ENCODE results near the gene MXRA8. TPM values are rescaled to one million over a fixed set of nuclear protein-coding genes. Genes with fewer than 3 reads are reported as not detected.

MXRA8 gene
- total RNA-seq, 1 experiment from 2014 or later = 9.6 TPM

DNA sequence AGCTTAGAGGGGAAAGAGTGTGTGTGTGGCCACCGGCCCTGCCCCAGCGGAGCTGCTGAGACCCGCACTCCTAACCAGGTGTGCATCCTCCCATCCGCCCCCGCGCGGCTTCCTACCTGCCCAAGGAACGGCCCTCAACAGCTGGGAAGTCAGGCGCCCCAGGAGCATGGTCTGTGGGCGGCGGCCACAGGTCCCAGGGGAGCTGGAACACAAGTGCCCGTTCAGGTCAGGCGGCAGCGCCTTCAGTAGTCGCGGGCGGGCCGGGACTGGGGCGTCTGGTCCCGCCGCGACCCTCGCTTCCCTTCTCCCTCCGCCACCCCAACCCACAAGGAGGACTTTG, 16.2 kb upstream of the MXRA8 start:
- TF ChIP-seq, protein P1, sequence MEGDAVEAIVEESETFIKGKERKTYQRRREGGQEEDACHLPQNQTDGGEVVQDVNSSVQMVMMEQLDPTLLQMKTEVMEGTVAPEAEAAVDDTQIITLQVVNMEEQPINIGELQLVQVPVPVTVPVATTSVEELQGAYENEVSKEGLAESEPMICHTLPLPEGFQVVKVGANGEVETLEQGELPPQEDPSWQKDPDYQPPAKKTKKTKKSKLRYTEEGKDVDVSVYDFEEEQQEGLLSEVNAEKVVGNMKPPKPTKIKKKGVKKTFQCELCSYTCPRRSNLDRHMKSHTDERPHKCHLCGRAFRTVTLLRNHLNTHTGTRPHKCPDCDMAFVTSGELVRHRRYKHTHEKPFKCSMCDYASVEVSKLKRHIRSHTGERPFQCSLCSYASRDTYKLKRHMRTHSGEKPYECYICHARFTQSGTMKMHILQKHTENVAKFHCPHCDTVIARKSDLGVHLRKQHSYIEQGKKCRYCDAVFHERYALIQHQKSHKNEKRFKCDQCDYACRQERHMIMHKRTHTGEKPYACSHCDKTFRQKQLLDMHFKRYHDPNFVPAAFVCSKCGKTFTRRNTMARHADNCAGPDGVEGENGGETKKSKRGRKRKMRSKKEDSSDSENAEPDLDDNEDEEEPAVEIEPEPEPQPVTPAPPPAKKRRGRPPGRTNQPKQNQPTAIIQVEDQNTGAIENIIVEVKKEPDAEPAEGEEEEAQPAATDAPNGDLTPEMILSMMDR (conservative IDR thresholded peaks at IDR 0.05) = no peak

More for the DNA sequence above, 16.2 kb upstream of the MXRA8 start:
- no peaks in the 10 kb centered on the region for H3K27me3 Mint-ChIP-seq (ENCODE audit: low read depth)
- DNase-seq = no peak
- Histone ChIP-seq H3K14ac (ENCODE audit: insufficient read depth, low read length) (0 out of 2 replicates have a peak overlapping the region, but pooled peaks have one; percentile 43), H2BK5ac (ENCODE audit: insufficient read length, low read length) (no peak overlapping the region), H3K9me3 (ENCODE audit: control insufficient read depth, low read depth, low read length) (no peaks in the 10 kb centered on the region), H3K23me2 (ENCODE audit: insufficient read length, low read depth, low read length, poor library complexity, severe bottlenecking) (peaks cover 10% of the 10 kb centered on the region), H2AFZ (ENCODE audit: low read length) (no peak overlapping the region), H3K4me2 (ENCODE audit: insufficient read depth, insufficient read length, low read length) (peak overlapping the region; percentile 94), H2AK5ac (ENCODE audit: insufficient read length, low read length) (no peak overlapping the region), H2BK12ac (ENCODE audit: insufficient read length, low read depth, low read length) (no peak overlapping the region), H3K4ac (ENCODE audit: low read depth, low read length) (no peak overlapping the region), H3K4me1 (ENCODE audit: insufficient read depth, low read length) (no peaks in the 10 kb centered on the region; the same call in 1 of the 2 replicates), H3K56ac (ENCODE audit: insufficient read length, low read depth, low read length) (no peak overlapping the region), H3K18ac (ENCODE audit: insufficient read length, low read depth, low read length) (peak overlapping the region; percentile 21), H2BK20ac (ENCODE audit: low read depth, low read length, poor library complexity, severe bottlenecking) (no peak overlapping the region), H4K20me1 (ENCODE audit: control insufficient read depth, insufficient read depth, insufficient read length) (no peaks in the 10 kb centered on the region), H3K27me3 (ENCODE audit: insufficient read depth, low read length) (no peaks in the 10 kb centered on the region), H3K23ac (ENCODE audit: insufficient read length, low read depth, low read length) (no peak overlapping the region), H2BK120ac (ENCODE audit: low read depth, low read length, poor library complexity, severe bottlenecking) (no peak overlapping the region), H4K91ac (ENCODE audit: insufficient read length, low read depth, low read length) (no peak overlapping the region), H3K79me2 (ENCODE audit: insufficient read depth, low read length) (peaks cover 4% of the 10 kb centered on the region; the same call in 1 of the 2 replicates), H2BK15ac (ENCODE audit: low read depth, low read length) (no peak overlapping the region), H4K5ac (ENCODE audit: insufficient read length, low read depth, low read length) (no peak overlapping the region), H3T11ph (ENCODE audit: low read length) (no peak overlapping the region), H3K79me1 (ENCODE audit: insufficient read depth, low read depth, low read length, poor library complexity, severe bottlenecking) (peaks cover 13% of the 10 kb centered on the region), H3K9ac (ENCODE audit: extremely low read depth, insufficient read length, low read length) (peak overlapping the region; percentile 92), H4K8ac (replicated peaks; ENCODE audit: insufficient read length, low read depth, low read length) (no peak overlapping the region), H3K27ac (ENCODE audit: insufficient read length, low read depth, low read length) (no peak overlapping the region)
- no peaks in the 10 kb centered on the region for H3K9me3 Mint-ChIP-seq
- peak overlapping the region; percentile 10 to 61 (median 27); a peak in 3 of 7 replicates for H3K27ac Mint-ChIP-seq
- peaks cover 5 to 10% of the 10 kb centered on the region in 2 experiments for H3K4me1 Mint-ChIP-seq
- no CpG with 5 or more reads among the region's 24 CpGs for WGBS (ENCODE audit: extremely low coverage, insufficient read length, low lambda C conversion rate)
- peak overlapping the region; percentile 83 to 88 for H3K4me3 Mint-ChIP-seq
- H3K36me3 Mint-ChIP-seq (ENCODE audit: insufficient read depth in 1 of 3, low read depth in 3 of 3) = peaks cover 6 to 20% (median 12%) of the 10 kb centered on the region in 3 experiments

All from H9 (cell line).